Measurements from ENCODE around the gene NAGPA.

NAGPA gene

DNA sequence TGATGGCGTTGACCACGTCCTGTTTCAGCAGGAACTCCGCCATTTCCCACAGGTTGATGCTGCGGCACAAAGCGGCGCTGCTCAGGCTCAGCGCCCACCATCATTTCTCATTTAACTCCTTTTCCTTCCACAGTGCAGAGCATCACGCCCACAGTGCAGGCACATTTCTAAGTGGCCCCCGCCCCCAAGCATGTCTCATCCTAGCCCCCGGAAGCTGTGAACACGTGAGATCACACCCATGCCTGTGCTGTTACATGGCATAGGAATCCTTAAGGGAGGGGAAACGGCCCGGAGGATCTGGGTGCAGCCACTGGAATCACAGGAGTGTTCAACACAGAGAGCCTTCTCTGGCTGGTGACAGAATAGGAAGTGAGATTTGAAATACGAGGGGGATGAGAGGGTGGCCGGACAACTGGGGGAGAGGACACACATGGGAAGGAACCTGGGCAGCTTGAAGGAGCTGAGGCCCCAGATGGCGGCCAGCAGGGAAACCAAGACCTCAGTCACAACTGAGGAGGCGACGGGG, 4.7 kb downstream of the NAGPA start:
- DNase-seq (ENCODE audit: low read depth in 1 of 2, low spot score in 1 of 2): no peak

DNA sequence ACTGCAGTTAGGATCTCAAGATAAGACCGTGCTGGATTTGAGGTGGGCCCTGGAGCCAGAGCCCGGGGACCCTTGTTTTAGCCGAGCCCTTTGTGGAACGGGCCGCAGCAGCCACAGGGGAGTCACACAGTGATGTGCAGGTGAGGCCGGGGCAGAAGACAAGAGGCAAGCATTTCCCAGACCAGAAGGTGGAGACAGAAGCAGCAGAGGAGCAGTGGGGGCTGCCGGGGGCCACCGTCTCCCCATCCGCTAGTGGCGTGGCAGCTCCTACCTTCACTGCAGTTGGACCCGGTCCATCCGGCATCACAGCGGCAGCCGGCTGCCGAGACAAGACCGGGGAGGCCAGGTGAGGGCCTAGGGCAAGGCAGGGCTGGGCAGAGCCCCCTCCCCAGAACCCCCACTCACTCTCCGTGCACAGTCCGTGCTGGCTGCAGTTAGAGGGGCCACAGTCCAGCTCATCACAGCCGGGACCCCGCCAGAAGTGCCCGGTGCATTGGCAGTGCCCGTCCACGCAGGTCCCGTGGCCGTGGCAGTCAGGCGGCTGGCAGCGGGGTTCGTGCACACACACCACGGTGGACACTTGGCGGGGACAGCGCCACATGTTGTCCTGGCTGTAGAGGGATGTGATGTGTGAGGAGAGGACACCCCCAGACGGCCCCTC, 6.0 kb downstream of the NAGPA start:
- DNase-seq (ENCODE audit: low read depth in 1 of 2, low spot score in 1 of 2): no peak

DNA sequence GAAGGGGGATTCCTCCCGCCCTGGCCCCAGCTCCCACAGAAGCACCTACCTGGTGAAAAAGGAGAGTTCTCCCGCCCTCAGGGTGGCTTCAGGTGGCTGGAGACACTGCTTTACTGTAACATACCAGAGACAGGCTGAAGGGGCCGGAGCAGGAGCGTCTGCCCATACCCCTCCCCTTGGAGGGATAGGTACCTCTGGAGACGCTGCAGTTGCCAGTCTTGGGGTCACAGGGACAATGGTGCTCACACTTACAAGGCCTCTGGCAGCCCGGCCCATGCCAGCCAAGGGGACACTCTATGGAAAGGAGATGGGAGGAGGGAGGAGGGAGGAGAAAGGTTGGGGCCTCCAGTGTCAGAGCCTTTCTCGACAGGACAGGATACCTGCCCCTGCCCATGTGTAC, 6.6 kb downstream of the NAGPA start:
- DNase-seq (ENCODE audit: low read depth in 1 of 2, low spot score in 1 of 2): no peak

DNA sequence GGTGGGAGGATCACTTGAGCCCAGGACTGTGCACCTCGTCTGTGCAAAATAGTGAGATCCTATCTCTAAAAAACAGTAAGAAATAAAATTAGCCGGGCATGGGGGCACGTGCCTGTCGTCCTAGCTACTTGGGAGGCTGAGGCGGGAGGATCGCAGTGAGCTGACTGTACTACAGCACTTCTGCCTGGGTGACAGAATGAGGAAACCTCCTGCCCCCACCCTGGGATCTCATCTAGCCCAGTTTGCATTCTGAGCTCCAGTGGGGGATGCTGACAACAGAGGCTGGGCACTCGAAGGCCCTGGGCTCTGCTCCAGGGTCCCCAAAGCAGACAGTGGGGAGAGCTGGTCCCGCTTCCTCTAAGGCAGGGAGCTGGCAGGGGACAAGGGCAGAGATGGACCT, 7.1 kb downstream of the NAGPA start:
- DNase-seq (ENCODE audit: low read depth in 1 of 2, low spot score in 1 of 2): no peak

DNA sequence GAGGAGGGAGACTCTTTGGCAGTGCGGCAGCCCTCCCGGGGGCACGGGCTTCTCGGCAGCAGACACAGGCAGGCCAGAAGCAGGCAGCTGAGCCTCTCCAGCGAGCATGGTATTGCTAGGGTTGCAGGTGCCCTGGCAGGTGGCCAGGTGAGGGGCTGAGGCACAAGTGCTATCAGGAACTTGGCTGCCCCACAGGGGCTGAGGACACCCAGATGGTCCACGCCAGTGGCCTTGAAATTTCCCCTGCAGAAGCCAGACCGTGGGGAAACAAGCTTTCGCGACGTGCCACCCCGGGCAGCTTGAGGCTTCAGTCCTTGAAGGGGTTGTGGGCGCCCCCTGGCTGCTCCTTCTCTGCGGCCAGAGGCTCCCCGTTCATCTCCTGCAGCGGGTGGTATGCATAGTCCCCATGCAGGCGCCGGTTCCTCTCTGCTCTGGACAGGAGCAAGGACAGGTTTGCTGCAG, 8.5 kb downstream of the NAGPA start:
- no peak for DNase-seq (ENCODE audit: low read depth in 1 of 2, low spot score in 1 of 2)

- DNase-seq (ENCODE audit: low read depth in 1 of 2, low spot score in 1 of 2): no peak
Observed at GRCh38 chr16:5024632-5025031, 9.1 kb downstream of the NAGPA start.

- DNase-seq (ENCODE audit: low read depth in 1 of 2, low spot score in 1 of 2): no peak
Observed at GRCh38 chr16:5022521-5022920, 11.2 kb downstream of the NAGPA start.

DNA sequence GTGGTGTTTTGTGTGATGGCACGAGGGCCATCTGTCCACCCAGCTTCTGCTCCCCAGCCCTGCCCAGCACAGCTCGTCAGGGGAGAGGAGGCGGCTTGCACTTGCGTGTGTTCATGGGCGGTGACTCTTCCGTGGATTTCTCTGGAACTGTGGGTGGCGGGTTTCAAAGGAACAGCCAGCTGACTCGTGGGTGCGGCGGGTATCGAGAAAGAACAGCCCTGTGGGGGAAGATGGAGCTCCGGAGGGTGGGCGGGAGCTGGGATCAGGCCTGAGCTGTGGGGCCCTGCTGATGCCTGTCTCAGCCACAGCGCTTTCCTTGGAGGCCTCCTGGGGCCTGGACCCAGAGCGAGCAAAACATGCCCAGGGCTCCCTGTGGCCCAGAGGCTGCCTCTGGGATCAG, 13.2 kb downstream of the NAGPA start:
- DNase-seq (ENCODE audit: low read depth in 1 of 2, low spot score in 1 of 2): no peak

DNA sequence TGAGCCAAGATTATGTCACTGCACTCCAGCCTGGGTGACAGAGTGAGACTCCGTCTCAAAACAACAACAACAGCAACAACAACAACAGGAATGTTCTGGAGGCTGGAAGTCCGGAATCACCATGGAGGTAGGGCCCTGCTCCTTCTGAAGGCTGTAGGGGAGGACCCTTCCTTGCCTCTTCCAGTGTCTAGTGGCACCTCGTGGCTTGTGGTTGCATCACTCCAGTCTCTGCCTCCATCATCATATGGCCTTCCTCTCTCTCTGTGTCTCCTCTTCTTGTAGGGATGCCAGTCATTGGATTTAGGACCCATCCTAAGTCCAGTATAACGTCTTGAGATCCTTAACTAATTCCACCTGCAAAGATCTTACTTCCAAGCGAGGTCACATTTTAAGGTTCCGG, 14.0 kb downstream of the NAGPA start:
- DNase-seq (ENCODE audit: low read depth in 1 of 2, low spot score in 1 of 2): no peak

GRCh38 chr16:5018793-5019192, 14.9 kb downstream of the NAGPA start:
- no peak for DNase-seq (ENCODE audit: low read depth in 1 of 2, low spot score in 1 of 2)

DNA sequence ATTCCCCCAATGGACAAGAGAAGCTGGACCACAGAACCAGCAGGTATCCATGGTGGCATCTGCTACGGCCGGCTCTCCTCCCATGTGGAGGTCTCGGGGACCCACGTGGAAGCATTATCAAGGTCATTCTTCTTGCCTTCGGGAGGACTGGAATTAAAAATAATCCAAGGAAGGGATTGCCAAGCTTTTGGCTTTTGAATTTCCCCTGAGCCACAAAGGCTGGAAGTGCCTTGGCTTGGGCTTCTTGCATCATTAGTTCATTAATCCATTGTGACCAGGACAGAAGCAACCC, 16.1 kb downstream of the NAGPA start:
- no peak for DNase-seq (ENCODE audit: low read depth in 1 of 2, low spot score in 1 of 2)

GRCh38 chr16:5016967-5017677, 16.6 kb downstream of the NAGPA start:
- DNase-seq (ENCODE audit: low read depth in 1 of 2, low spot score in 1 of 2): no peak

- DNase-seq (ENCODE audit: low read depth in 1 of 2, low spot score in 1 of 2): no peak
Observed at GRCh38 chr16:5015887-5016286, 17.8 kb downstream of the NAGPA start.

GRCh38 chr16:5015351-5015750, 18.4 kb downstream of the NAGPA start:
- DNase-seq (ENCODE audit: low read depth in 1 of 2, low spot score in 1 of 2): no peak

DNA sequence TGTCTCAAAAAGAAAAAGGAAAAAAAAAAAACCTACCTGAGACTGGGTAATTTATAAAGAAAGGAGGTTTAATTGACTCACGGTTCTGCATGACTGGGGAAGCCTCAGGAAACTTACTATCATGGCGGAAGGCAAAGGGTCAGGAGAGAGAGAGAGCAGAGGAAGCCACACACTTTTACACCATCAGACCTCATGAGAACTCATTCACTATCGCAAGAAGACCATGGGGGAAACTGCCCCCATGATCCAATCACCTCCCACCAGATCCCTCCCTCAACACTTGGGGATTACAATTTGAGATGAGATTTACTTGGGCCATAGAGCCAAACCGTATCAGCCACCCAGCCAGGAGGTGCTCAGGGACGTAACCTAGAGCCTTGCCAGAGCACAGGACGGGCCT, 20.8 kb downstream of the NAGPA start:
- no peak for DNase-seq (ENCODE audit: low read depth in 1 of 2, low spot score in 1 of 2)

DNA sequence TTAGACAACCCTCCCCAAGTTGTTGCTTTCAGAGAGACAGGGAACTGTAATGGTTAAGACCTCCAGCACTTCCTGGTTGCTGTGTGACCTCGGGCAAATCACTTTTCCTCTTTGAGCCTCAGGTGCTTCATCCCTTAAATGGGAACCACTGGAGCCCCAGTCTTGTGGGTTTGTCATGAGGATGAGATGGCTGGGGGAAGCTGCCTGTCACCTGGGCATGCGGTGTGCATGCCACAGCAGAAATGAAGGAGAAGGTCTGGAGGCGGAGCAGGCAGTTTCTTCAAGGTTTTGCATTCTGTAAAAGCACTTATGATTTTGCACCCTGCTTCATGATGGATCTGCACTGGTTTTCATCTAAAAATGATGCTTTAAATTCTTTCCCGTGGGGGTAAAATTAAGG, 22.1 kb downstream of the NAGPA start:
- DNase-seq (ENCODE audit: low read depth in 1 of 2, low spot score in 1 of 2): no peak

- no peak for DNase-seq (ENCODE audit: low read depth in 1 of 2, low spot score in 1 of 2)
Observed at GRCh38 chr16:5010576-5011329, 23.0 kb downstream of the NAGPA start.

DNA sequence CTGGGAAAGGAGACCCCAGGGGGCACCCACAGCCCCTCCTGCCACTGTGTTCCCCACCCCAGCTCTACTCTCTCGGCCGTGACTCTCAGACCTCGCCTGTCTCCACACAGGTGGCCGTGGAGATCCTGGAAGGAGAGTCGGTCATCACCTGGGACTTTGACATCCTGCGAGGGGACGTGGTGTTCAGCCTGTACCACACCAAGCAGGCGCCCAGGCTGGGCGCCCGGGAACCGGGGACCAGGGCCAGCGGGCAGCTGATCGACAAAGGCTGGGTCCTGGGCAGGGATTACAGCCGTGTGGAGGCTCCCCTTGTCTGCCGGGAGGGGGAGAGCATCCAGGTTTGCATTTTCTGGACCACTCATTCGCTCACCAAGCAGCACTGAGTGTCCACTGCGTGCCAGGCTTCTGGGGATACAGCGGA, 25.4 kb downstream of the NAGPA start:
- DNase-seq (ENCODE audit: low read depth in 1 of 2, low spot score in 1 of 2): no peak

- DNase-seq (ENCODE audit: low read depth in 1 of 2, low spot score in 1 of 2): no peak
Observed at GRCh38 chr16:5007256-5007655, 26.5 kb downstream of the NAGPA start.

- no peak for DNase-seq (ENCODE audit: low read depth in 1 of 2, low spot score in 1 of 2)
Observed at GRCh38 chr16:5006348-5007193, 27.2 kb downstream of the NAGPA start.

DNA sequence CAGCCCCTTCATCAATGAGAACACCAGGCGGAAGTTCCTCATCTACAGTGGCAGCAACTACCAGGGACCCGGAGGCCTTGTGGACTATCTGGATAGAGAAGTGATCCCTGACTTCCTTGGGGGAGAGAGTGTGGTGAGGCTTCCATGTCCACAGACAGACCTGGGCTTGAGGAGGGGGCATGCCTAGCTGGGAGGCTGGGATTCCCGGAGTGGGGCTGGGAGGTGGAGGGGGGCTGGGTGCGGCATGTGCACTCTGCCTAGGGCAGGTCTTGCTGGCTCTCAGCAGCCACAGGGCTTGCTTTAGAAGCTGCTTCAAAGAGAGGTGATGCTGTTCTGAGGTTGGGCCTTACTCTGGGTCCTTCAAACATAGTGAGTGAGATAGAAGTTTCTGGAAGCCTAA, 27.8 kb downstream of the NAGPA start:
- no peak for DNase-seq (ENCODE audit: low read depth in 1 of 2, low spot score in 1 of 2)
